Measurements from ENCODE around the gene NRXN3.

GRCh38 chr14:78576437-78577166 lies 406.4 kb downstream of the NRXN3 start:
- no peak for TF ChIP-seq EZH2phosphoT487 (IDR thresholded peaks at IDR 0.05; ENCODE audit: low read depth, severe bottlenecking, unreplicated experiment)
- no peak for TF ChIP-seq CTCF (IDR thresholded peaks at IDR 0.05; ENCODE audit: poor library complexity)
